GM12878 (cell line): ENCODE measurements around the gene LHX2. TPM values are rescaled to one million over a fixed set of nuclear protein-coding genes. Genes with fewer than 3 reads are reported as not detected.

Experiments used
- ATF2 ChIP-seq: IDR thresholded peaks from 2 replicates; pipeline ENCODE4 v1.6.1; 2012; ENCODE audit warnings: low read length, inconsistent platforms
- BCLAF1 ChIP-seq: fragments of 450-650 bp; IDR thresholded peaks from 2 replicates; pipeline ENCODE4 v1.6.1; 2017; ENCODE audit warnings: antibody characterized with exemption, mild to moderate bottlenecking, moderate library complexity
- CBX3 ChIP-seq: fragments of 200-600 bp; sonication (generic); IDR thresholded peaks from 2 replicates; pipeline ENCODE4 v1.6.1; 2016; ENCODE audit warnings: low read depth, borderline replicate concordance
- FOXK2 ChIP-seq: fragments of 450-650 bp; IDR thresholded peaks from 2 replicates; pipeline ENCODE4 v1.6.1; 2017; ENCODE audit warnings: mild to moderate bottlenecking, moderate library complexity
- JUND ChIP-seq: IDR thresholded peaks from 2 replicates; pipeline ENCODE4 v1.6.1; 2012; ENCODE audit warnings: low read depth, mild to moderate bottlenecking, low read length, improper control_type of control experiment, moderate library complexity
- MLLT1 ChIP-seq: fragments of 450-650 bp; IDR thresholded peaks from 2 replicates; pipeline ENCODE4 v1.6.1; 2016; ENCODE audit warnings: mild to moderate bottlenecking
- NKRF ChIP-seq: fragments of 450-650 bp; conservative IDR thresholded peaks from 2 replicates; pipeline ENCODE4 v1.6.1; 2017; ENCODE audit warnings: mild to moderate bottlenecking, moderate library complexity
- POLR2AphosphoS2 ChIP-seq: IDR thresholded peaks from 2 replicates; pipeline ENCODE4 v1.6.1; 2011; ENCODE audit warnings: low read depth, mild to moderate bottlenecking, low read length, improper control_type of control experiment, moderate library complexity
- PRDM15 ChIP-seq: fragments of 450-650 bp; formaldehyde crosslinking; IDR thresholded peaks from 2 replicates; pipeline ENCODE4 v1.4.0; 2020; ENCODE audit warnings: mild to moderate bottlenecking, moderate library complexity
- RAD21 ChIP-seq: IDR thresholded peaks from 2 replicates; pipeline ENCODE4 v1.6.1; 2011; ENCODE audit warnings: mild to moderate bottlenecking, low read depth, low read length, moderate library complexity; ENCODE audit not compliant: insufficient read depth
- SMARCA5 ChIP-seq: fragments of 450-650 bp; IDR thresholded peaks from 2 replicates; pipeline ENCODE4 v1.6.1; 2017; ENCODE audit warnings: mild to moderate bottlenecking
- ZBTB40 ChIP-seq: fragments of 450-650 bp; IDR thresholded peaks from 2 replicates; pipeline ENCODE4 v1.6.1; 2016; ENCODE audit warnings: mild to moderate bottlenecking, moderate library complexity, borderline replicate concordance
- polyA plus RNA-seq, 11 experiments: library from polyadenylated mRNA; depleted of rRNA in 4 of 11; unstranded in 6 of 11; stranded (reverse) in 5 of 11; fragments of >200 nt; fragmentation: Nextera tagmentation in 4 of 11; fragmentation: Illumina TruSeq in 1 of 11; extraction: Ambion mirVana in 4 of 11; extraction: Trizol in 1 of 11; gene quantifications; 1 replicate in 1 of 11; 2 replicates in 10 of 11; pipeline versions ENCODE4 v1.2.1 to v1.2.3, GENCODE V29; 2011 to 2016; ENCODE audit warnings: inconsistent platforms in 2 of 11, missing spikeins in 2 of 11, low read depth in 1 of 11
- total RNA-seq, 4 experiments: library from RNA; depleted of rRNA in 3 of 4; stranded (reverse); fragments of >200 nt in 3 of 4; fragmentation: Illumina TruSeq in 1 of 4; extraction: Trizol in 1 of 4; gene quantifications; 2 replicates each; pipeline versions ENCODE4 v1.2.1 to v1.2.3, GENCODE V29; 2013 to 2021

LHX2 gene
- total and polyA plus RNA-seq, 10 of the 15 experiments (the other 5 are each of a cell fraction or from before 2014, with no cell fraction given) = 0.82 to 69.8 (median 5.3) TPM

- TF ChIP-seq PRDM15 (no peak), FOXK2 (no peak), RAD21 (0 out of 2 replicates have a peak, but pooled peaks have one; percentile 11), CBX3 (no peak), MLLT1 (peak; percentile 99), ATF2 (peak; percentile 94), JUND (0 out of 2 replicates have a peak, but pooled peaks have one; percentile 44), POLR2AphosphoS2 (no peak), BCLAF1 (no peak), ZBTB40 (no peak), SMARCA5 (no peak), NKRF (no peak)
Measured at GRCh38 chr9:124054582-124055227, 43.1 kb downstream of the LHX2 start (continued).
